RWPE2 (cell line): ENCODE measurements around the gene SLC6A6.
A peak's percentile ranks its signal among the peaks of the same experiment; 100 is the strongest.

Experiments used
- ATAC-seq: fragments of 200-7000 bp; cut with Tn5 transposase; 3 replicates; pipeline ENCODE4 v1.9.1; 2021; ENCODE audit warnings: low read depth
- DNase-seq: peaks from one replicate; pipeline ENCODE4 v3.0.0-alpha.2; 2020; ENCODE audit warnings: low spot score
- H3K27ac ChIP-seq: fragments of 450-650 bp; 2 replicates; pipeline ENCODE4 v1.5.1; 2017; ENCODE audit warnings: mild to moderate bottlenecking; ENCODE audit not compliant: poor library complexity, severe bottlenecking
- H3K27me3 ChIP-seq: fragments of 250-450 bp; sonication (Bioruptor Pico); 2 replicates; pipeline ENCODE4 v1.5.1; 2021; ENCODE audit warnings: mild to moderate bottlenecking, moderate library complexity; ENCODE audit not compliant: insufficient read depth, poor library complexity, severe bottlenecking
- H3K36me3 ChIP-seq: fragments of 250-450 bp; sonication (Bioruptor Pico); 2 replicates; pipeline ENCODE4 v1.5.1; 2020; ENCODE audit warnings: low read depth, mild to moderate bottlenecking, moderate library complexity
- H3K4me1 ChIP-seq: fragments of 250-450 bp; sonication (Bioruptor Pico); 2 replicates; pipeline ENCODE4 v1.5.1; 2021; ENCODE audit warnings: mild to moderate bottlenecking, moderate library complexity; ENCODE audit not compliant: insufficient read depth, poor library complexity, severe bottlenecking
- H3K4me3 ChIP-seq: fragments of 250-450 bp; sonication (Bioruptor Pico); 2 replicates; pipeline ENCODE4 v1.5.1; 2021; ENCODE audit warnings: mild to moderate bottlenecking, moderate library complexity; ENCODE audit not compliant: severe bottlenecking
- H3K9me3 ChIP-seq: fragments of 250-450 bp; sonication (Bioruptor Pico); 2 replicates; pipeline ENCODE4 v1.5.1; 2021; ENCODE audit warnings: mild to moderate bottlenecking, moderate library complexity; ENCODE audit not compliant: severe bottlenecking
- TF ChIP-seq, protein P1 (sequence below): fragments of 450-650 bp; IDR thresholded peaks from one replicate; pipeline ENCODE4 v1.5.1; 2017; ENCODE audit warnings: mild to moderate bottlenecking, moderate library complexity; ENCODE audit not compliant: poor library complexity, severe bottlenecking

SLC6A6 gene

DNA sequence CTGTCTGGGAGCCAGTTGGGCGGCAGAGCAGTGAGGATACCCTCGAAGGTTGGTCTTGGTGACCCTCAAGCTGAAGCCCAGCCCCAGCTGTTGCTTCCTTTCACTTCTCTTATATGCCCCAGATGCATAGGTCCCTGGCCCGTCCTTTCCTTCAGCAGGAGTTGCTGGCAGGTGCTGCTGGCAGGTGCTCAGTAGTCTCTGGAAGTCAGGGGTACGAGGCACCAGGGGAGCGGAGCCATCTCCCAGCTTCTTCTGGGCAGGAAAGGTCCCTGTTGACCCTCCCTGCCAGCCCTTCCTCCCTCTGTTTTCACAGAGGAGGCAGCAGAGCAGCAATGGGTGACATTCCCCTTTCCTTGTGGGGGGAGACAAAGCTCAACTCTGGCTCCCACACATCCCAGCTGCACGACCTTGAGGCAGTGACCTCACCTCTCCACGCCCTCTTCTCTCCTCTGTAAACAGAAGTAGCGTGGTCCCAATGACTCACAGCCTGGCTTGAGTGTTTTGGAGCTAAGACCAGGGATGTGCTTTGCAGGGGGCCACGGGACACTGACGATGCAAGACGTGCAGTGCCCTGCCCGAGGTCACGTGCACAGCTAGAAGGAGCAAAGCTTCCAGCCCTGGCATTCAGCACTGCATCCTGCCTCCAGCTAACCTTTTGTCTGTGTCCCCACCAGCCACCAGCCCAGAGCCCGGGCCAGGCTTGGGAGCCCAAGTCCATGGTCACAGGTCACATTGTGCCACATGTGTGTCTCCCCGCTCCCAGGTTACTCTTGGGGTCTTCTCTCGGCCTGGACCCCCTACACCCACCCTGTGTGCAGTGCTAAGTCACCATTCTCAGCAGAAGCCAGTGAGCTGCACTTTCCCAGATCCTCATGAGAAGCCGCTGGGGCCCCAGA lies 49.7 kb downstream of the SLC6A6 start:
- TF ChIP-seq, protein P1, sequence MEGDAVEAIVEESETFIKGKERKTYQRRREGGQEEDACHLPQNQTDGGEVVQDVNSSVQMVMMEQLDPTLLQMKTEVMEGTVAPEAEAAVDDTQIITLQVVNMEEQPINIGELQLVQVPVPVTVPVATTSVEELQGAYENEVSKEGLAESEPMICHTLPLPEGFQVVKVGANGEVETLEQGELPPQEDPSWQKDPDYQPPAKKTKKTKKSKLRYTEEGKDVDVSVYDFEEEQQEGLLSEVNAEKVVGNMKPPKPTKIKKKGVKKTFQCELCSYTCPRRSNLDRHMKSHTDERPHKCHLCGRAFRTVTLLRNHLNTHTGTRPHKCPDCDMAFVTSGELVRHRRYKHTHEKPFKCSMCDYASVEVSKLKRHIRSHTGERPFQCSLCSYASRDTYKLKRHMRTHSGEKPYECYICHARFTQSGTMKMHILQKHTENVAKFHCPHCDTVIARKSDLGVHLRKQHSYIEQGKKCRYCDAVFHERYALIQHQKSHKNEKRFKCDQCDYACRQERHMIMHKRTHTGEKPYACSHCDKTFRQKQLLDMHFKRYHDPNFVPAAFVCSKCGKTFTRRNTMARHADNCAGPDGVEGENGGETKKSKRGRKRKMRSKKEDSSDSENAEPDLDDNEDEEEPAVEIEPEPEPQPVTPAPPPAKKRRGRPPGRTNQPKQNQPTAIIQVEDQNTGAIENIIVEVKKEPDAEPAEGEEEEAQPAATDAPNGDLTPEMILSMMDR: no peak
- H3K4me3 ChIP-seq: no peak overlapping the region
- H3K27me3 ChIP-seq: no peaks in the 10 kb centered on the region
- H3K36me3 ChIP-seq: peaks cover 6% of the 10 kb centered on the region; the same call in 1 of the 2 replicates
- no peak for DNase-seq
- ATAC-seq: peak; percentile 43
- peak overlapping the region; percentile 76 for H3K27ac ChIP-seq
- H3K9me3 ChIP-seq: no peaks in the 10 kb centered on the region
- peaks cover 15% of the 10 kb centered on the region for H3K4me1 ChIP-seq

DNA sequence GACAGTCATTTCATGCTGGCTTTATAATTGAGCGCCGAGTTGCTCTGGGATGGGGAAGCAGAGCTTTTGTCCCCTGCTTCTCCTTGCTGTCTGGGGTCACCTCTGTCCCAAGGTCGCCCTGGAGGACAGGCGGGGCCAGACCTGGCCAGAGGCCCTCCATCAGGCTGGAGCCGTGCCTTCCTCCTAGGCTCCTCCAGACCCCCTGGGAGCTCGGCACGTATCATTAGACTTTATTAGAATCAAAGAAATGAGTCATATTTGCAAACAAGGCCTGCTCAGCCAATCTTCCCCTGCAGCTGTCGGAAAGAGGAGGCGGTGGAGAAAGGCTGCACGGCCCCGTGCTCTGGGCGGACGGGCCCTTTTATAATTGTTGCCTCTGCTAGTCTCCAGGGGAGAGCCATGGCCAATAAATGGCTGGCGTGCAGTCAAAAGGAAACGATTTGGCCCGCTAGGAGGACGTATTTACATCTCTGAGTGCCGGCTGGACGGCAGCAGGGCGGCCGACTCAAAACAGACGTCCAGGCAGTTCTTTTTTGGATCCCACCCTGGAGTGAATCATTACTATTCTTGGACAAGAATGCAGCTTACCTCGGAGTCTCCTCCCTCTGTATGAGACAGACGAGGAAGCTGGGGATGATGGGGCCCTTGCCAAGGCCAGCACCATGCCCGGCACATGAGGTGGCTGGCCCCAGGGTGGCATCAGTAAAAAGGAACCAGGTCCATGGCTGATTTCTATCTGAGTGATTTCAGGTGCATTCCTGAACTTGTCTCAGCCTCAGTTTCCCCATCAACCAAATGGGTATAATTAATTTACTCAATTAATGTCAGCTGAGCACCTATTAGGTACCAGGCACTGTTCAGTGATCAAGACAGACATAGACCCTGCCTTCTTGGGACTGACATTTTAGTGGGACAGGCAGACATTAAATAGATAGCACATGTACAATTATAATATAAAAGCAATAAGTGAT lies 50.6 kb downstream of the SLC6A6 start:
- no peak overlapping the region for H3K4me3 ChIP-seq
- TF ChIP-seq, protein P1: no peak

DNA sequence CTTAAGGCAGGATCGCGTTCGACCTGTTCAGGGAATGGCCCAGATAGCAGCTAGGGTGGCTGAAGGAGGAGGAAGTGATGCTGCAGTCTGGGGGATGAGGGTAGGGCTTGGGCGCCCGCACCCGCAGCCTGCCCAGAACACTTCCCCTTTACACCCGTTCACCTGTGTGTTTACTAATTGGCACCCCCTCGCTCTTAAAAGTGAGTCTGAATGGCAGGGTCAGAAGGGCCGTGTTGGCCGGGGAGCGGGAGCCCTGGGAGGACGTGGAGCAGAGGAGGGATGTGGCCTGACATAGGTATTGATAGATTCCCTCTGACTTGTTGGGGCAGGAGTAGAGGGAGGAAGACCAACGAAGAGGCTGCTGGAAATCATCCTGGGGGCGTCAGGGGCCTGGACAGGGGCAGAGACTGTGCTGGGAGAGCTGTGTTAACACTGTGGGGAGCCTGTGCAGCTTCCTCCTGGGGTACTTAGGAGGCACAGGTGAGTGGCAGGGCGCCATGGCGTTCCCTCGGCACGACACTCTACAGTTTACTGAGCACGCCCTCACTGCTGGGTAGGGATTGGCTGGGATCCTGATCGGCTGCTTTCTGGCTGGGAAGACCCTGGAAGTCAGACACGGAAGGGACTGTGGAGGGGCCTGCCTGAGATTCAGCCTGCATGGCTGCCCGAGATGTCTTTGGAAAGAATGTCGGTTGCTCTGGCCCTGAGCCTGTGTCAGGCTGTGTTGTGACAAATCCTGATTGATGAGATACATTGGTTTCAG lies 51.7 kb downstream of the SLC6A6 start:
- peak overlapping the region; percentile 76 for H3K27ac ChIP-seq
- DNase-seq: no peak
- H3K4me3 ChIP-seq: no peak overlapping the region
- TF ChIP-seq, protein P1: no peak
- H3K36me3 ChIP-seq: no peaks in the 10 kb centered on the region
- ATAC-seq: no peak
- H3K27me3 ChIP-seq: no peaks in the 10 kb centered on the region
- H3K9me3 ChIP-seq: no peaks in the 10 kb centered on the region
- peaks cover 15% of the 10 kb centered on the region for H3K4me1 ChIP-seq

More for the DNA sequence above, 50.6 kb downstream of the SLC6A6 start:
- H3K36me3 ChIP-seq: no peaks in the 10 kb centered on the region; the same call in 1 of the 2 replicates
- ATAC-seq: peak; percentile 75
- peak overlapping the region; percentile 76 for H3K27ac ChIP-seq
- no peaks in the 10 kb centered on the region for H3K27me3 ChIP-seq
- no peak for DNase-seq
- no peaks in the 10 kb centered on the region for H3K9me3 ChIP-seq
- H3K4me1 ChIP-seq: peaks cover 15% of the 10 kb centered on the region

DNA sequence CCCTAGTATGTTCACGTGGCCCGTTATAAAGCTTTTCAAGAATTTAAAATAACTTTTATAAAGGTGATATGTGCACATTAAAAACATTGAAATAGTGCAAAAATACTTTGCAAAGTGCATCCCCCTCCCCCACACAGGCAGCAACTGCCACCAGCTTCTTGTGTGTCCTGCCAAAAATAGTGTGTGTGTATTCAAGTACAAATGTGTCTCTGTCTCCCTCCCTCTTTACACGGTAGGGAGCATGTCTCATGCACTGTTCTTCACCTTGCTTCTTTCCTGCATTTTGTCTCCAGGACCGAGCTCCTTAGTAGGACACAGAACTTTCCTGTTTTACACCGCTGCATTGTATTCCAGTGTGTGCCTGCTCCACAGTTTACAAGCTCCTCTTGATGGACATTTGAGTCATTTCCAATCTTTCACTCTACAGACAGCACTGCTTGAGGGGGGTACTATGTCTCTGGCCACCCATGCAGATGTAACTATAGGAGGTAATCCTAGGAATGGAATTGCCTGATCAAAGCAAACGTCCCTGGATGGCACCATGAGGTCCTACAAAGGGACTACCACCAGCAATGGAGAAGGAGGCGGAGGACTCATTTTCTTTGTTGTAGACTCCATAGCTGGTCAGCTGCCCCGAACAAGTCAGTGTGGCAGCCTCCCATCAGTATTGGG lies 52.4 kb downstream of the SLC6A6 start:
- no peaks in the 10 kb centered on the region for H3K36me3 ChIP-seq
- H3K4me3 ChIP-seq: no peak overlapping the region
- H3K27ac ChIP-seq: no peak overlapping the region
- ATAC-seq (no peak), DNase-seq (no peak)
- no peaks in the 10 kb centered on the region for H3K27me3 ChIP-seq
- TF ChIP-seq, protein P1: no peak
- H3K9me3 ChIP-seq: no peaks in the 10 kb centered on the region
- peaks cover 15% of the 10 kb centered on the region for H3K4me1 ChIP-seq
